Hepatocyte (in vitro differentiated cells): ENCODE data around the gene CFLAR.

ENCODE experiments used
- EZH2 ChIP-seq: fragments of 200-600 bp; sonication (generic); IDR thresholded peaks from 2 replicates; pipeline ENCODE4 v1.6.1; 2016; ENCODE audit warnings: antibody characterized with exemption, mild to moderate bottlenecking, borderline replicate concordance
- EZH2phosphoT487 ChIP-seq: fragments of 200-600 bp; sonication (generic); IDR thresholded peaks from one replicate; pipeline ENCODE4 v1.6.1; 2018; ENCODE audit warnings: antibody characterized with exemption, mild to moderate bottlenecking, low read depth, moderate library complexity; ENCODE audit not compliant: unreplicated experiment, severe bottlenecking
- TF ChIP-seq, protein P1 (sequence below): fragments of 200-600 bp; sonication (generic); IDR thresholded peaks from 2 replicates; pipeline ENCODE4 v1.5.1; 2016; ENCODE audit warnings: antibody characterized with exemption, mild to moderate bottlenecking; ENCODE audit not compliant: poor library complexity

DNA sequence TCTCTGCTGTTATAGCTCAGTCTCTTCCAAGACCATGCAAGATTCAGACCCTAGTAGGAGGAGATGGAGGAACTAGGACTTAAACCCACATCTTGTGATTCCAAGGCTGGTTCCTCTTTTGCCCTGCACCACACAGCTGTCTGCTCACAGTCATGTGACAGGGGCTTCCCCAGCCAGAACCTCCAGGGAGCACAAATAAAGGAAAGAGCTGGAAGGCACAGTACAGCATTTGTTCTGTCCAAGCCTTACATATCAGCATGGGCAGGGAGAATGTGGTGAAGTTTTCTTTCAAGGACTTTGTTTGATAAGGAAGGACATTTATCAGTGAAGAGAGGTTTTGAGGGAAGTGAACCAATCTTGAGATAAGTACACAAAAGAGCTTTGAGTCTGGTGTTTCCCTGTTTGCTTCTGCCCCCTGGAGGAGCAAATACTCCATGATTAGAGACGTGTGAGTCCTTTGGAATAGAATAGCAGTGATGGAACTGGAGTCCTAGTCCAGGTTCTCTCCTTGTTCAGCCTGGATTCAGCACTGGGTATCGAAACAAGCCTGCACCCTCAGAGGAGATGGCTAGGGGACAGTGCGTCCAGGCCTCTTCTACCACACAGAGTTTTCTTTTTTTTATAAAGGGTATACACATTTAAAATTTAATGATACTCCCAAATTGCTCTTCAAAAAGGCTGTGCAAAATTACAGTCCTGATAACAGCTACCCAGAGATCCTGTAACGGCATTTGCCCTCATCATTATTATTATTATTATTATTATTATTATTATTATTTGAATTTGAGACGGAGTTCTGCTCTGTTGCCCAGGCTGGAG, 42.4 kb downstream of the CFLAR start:
- TF ChIP-seq EZH2 = no peak
- TF ChIP-seq, protein P1, sequence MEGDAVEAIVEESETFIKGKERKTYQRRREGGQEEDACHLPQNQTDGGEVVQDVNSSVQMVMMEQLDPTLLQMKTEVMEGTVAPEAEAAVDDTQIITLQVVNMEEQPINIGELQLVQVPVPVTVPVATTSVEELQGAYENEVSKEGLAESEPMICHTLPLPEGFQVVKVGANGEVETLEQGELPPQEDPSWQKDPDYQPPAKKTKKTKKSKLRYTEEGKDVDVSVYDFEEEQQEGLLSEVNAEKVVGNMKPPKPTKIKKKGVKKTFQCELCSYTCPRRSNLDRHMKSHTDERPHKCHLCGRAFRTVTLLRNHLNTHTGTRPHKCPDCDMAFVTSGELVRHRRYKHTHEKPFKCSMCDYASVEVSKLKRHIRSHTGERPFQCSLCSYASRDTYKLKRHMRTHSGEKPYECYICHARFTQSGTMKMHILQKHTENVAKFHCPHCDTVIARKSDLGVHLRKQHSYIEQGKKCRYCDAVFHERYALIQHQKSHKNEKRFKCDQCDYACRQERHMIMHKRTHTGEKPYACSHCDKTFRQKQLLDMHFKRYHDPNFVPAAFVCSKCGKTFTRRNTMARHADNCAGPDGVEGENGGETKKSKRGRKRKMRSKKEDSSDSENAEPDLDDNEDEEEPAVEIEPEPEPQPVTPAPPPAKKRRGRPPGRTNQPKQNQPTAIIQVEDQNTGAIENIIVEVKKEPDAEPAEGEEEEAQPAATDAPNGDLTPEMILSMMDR = peak; percentile 74
- TF ChIP-seq EZH2phosphoT487 = no peak
